ENCODE data around the gene KNL1. TPM values are rescaled to one million over a fixed set of nuclear protein-coding genes. Genes with fewer than 3 reads are reported as not detected.

The KNL1 gene
- total and polyA plus RNA-seq, 2 of the 8 experiments (the other 6 are each of a cell fraction or from before 2014, with no cell fraction given) = 4.4 to 22.5 TPM

- H3K56ac ChIP-seq (replicated peaks; ENCODE audit: insufficient read length, low read depth, low read length) = no peak overlapping the region
- no peak overlapping the region for H3K4me3 ChIP-seq (ENCODE audit: extremely low read depth in 1 of 4, insufficient read depth in 2 of 4, low read depth in 3 of 4, low read length in 4 of 4)
- H2BK20ac ChIP-seq (ENCODE audit: low read length) = no peak overlapping the region
- H3K4me1 ChIP-seq (replicated peaks in 1 of 4; ENCODE audit: control insufficient read depth in 3 of 4, insufficient read depth in 4 of 4, low read length in 3 of 4) = peaks cover 0 to 2% (median under 1%) of the 10 kb centered on the region in 4 experiments; a peak in 1 of 7 replicates
- H2BK120ac ChIP-seq (replicated peaks; ENCODE audit: low read depth, low read length) = no peak overlapping the region
- no peaks in the 10 kb centered on the region for H3K79me2 ChIP-seq (ENCODE audit: control insufficient read depth in 1 of 2, insufficient read depth in 2 of 2, low read length in 2 of 2)
- H3K18ac ChIP-seq (ENCODE audit: extremely low read depth, low read length) = no peak overlapping the region
- H4K20me1 ChIP-seq (replicated peaks in 1 of 2; ENCODE audit: control insufficient read depth in 1 of 2, insufficient read depth in 2 of 2, low read length in 2 of 2) = no peaks in the 10 kb centered on the region
- ChIA-PET CTCF (ENCODE audit: partially characterized antibody) (no interaction called here), POLR2A (ENCODE audit: partially characterized antibody) (interaction anchor here (1.0 to 1.6 kb wide), 2 partner anchors 9 to 30 kb away, joined by 5 to 6 read pairs; no protein-coding TSS in a partner anchor)
- H2AFZ ChIP-seq (ENCODE audit: low read length) = no peak overlapping the region
- H3K4ac ChIP-seq (replicated peaks; ENCODE audit: insufficient read length, low read depth, low read length) = no peak overlapping the region
- no peak overlapping the region for H4K5ac ChIP-seq (ENCODE audit: insufficient read length, low read depth, low read length)
- no peak overlapping the region for H3K14ac ChIP-seq (ENCODE audit: insufficient read length)
- no peak overlapping the region for H3K27ac ChIP-seq (ENCODE audit: low read depth, low read length)
- no peak overlapping the region for H2BK15ac ChIP-seq (ENCODE audit: low read length)
- FAIRE-seq (no peak), DNase-seq (ENCODE audit: low read depth in 1 of 2, low spot score in 2 of 2) (no peak)
- 0 out of 2 replicates have a peak, but pooled peaks cover 2% of the 10 kb centered on the region for H3K79me1 ChIP-seq (ENCODE audit: low read depth, low read length)
- no peak overlapping the region for H2BK12ac ChIP-seq (ENCODE audit: low read depth, low read length)
- H3K23me2 ChIP-seq (ENCODE audit: low read depth, low read length) = no peaks in the 10 kb centered on the region; the same call in 1 of the 2 replicates
- no peak overlapping the region for H2AK5ac ChIP-seq (ENCODE audit: low read depth, low read length)
- H4K91ac ChIP-seq (replicated peaks; ENCODE audit: insufficient read length, low read length) = no peak overlapping the region
- no peaks in the 10 kb centered on the region; a peak in 1 of 8 replicates for H3K36me3 ChIP-seq (ENCODE audit: control insufficient read depth in 2 of 4, insufficient read depth in 4 of 4, low read length in 3 of 4)
- H3K9me3 ChIP-seq (ENCODE audit: insufficient read depth in 2 of 2, low read depth in 1 of 2, low read length in 1 of 2) = no peaks in the 10 kb centered on the region
- H3K9ac ChIP-seq (replicated peaks in 1 of 4; ENCODE audit: extremely low read depth in 1 of 4, low read depth in 3 of 4, low read length in 3 of 4) = no peak overlapping the region
- H3K27me3 ChIP-seq (replicated peaks in 1 of 4; ENCODE audit: control insufficient read depth in 3 of 4, extremely low read depth in 1 of 4, insufficient read depth in 3 of 4, low read length in 3 of 4) = no peaks in the 10 kb centered on the region
- H3K23ac ChIP-seq (ENCODE audit: insufficient read length) = no peak overlapping the region
- no peak overlapping the region for H2BK5ac ChIP-seq (ENCODE audit: low read depth, low read length)
- H4K8ac ChIP-seq (ENCODE audit: extremely low read depth, insufficient read depth, low read length) = no peak overlapping the region
- no peak overlapping the region; a peak in 1 of 4 replicates for H3K4me2 ChIP-seq (ENCODE audit: insufficient read depth in 1 of 2, low read depth in 2 of 2, low read length in 2 of 2)
- TF ChIP-seq FOSL1 (IDR thresholded peaks at IDR 0.05; ENCODE audit: insufficient read depth, low read depth, low read length) (no peak), MAFK (IDR thresholded peaks at IDR 0.05; ENCODE audit: low read depth, low read length) (no peak), GTF2F1 (IDR thresholded peaks at IDR 0.05; ENCODE audit: borderline replicate concordance, low read depth, low read length) (no peak), GABPA (IDR thresholded peaks at IDR 0.05; ENCODE audit: borderline replicate concordance, insufficient read depth, low read length) (no peak), SP1 (IDR thresholded peaks at IDR 0.05; ENCODE audit: low read depth, low read length) (no peak), KDM4A (IDR thresholded peaks at IDR 0.05; ENCODE audit: low read depth, low read length, severe bottlenecking) (no peak), CTBP2 (IDR thresholded peaks at IDR 0.05; ENCODE audit: borderline replicate concordance, insufficient read depth, insufficient read length, low read length) (no peak), ATF2 (IDR thresholded peaks at IDR 0.05; ENCODE audit: low read length) (no peak)
- TF ChIP-seq, protein P1, sequence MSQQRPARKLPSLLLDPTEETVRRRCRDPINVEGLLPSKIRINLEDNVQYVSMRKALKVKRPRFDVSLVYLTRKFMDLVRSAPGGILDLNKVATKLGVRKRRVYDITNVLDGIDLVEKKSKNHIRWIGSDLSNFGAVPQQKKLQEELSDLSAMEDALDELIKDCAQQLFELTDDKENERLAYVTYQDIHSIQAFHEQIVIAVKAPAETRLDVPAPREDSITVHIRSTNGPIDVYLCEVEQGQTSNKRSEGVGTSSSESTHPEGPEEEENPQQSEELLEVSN (IDR thresholded peaks at IDR 0.05) = no peak
Measured at GRCh38 chr15:40563426-40563825, 30.6 kb upstream of the KNL1 start.

Measured in H1 (cell line).